ENCODE measurements around the gene FBXO24. TPM values are rescaled to one million over a fixed set of nuclear protein-coding genes. Genes with fewer than 3 reads are reported as not detected.

FBXO24 gene
- total RNA-seq, 2 donors from 2014 or later: 1.3 to 3.0 TPM

GRCh38 chr7:100626530-100627237, 40.6 kb downstream of the FBXO24 start:
- Histone ChIP-seq H3K27ac (ENCODE audit: low read depth, low read length) (no peak overlapping the region), H3K4me1 (ENCODE audit: control insufficient read depth, insufficient read depth, low read length) (no peaks in the 10 kb centered on the region), H3K4me3 (ENCODE audit: low read length) (no peak overlapping the region), H3K27me3 (ENCODE audit: control insufficient read depth, insufficient read depth, low read length, poor library complexity, severe bottlenecking) (peaks cover 13% of the 10 kb centered on the region), H3K9ac (ENCODE audit: extremely low read depth, low read length, poor library complexity, severe bottlenecking) (no peak overlapping the region), H3K9me3 (ENCODE audit: control insufficient read depth, low read length) (no peaks in the 10 kb centered on the region), H3K36me3 (ENCODE audit: control insufficient read depth, insufficient read depth, low read length) (no peaks in the 10 kb centered on the region)
- no peaks in the 10 kb centered on the region for H3K36me3 Mint-ChIP-seq (ENCODE audit: low read depth)
- no peaks in the 10 kb centered on the region for H3K4me1 Mint-ChIP-seq
- TF ChIP-seq CTCF (conservative IDR thresholded peaks at IDR 0.05): no peak
- H3K27ac Mint-ChIP-seq: no peak overlapping the region
- H3K9me3 Mint-ChIP-seq: no peaks in the 10 kb centered on the region
- WGBS, 2 experiments (ENCODE audit: insufficient coverage in 1 of 2, insufficient read length in 1 of 2): 12 to 24% methylated on average over 3 to 37 of the region's 37 CpGs
- peak overlapping the region; percentile 31 for H3K4me3 Mint-ChIP-seq
- DNase-seq: peak; percentile 94
- peaks cover 36% of the 10 kb centered on the region for H3K27me3 Mint-ChIP-seq (ENCODE audit: insufficient read depth)

- Histone ChIP-seq H3K27ac (ENCODE audit: low read depth, low read length) (no peak overlapping the region), H3K4me1 (ENCODE audit: control insufficient read depth, insufficient read depth, low read length) (no peaks in the 10 kb centered on the region), H3K9ac (ENCODE audit: extremely low read depth, low read length, poor library complexity, severe bottlenecking) (no peak overlapping the region), H3K27me3 (ENCODE audit: control insufficient read depth, insufficient read depth, low read length, poor library complexity, severe bottlenecking) (peaks cover 18% of the 10 kb centered on the region), H3K4me3 (ENCODE audit: low read length) (no peak overlapping the region), H3K36me3 (ENCODE audit: control insufficient read depth, insufficient read depth, low read length) (no peaks in the 10 kb centered on the region), H3K9me3 (ENCODE audit: control insufficient read depth, low read length) (no peaks in the 10 kb centered on the region)
- Mint-ChIP-seq H3K9me3 (no peaks in the 10 kb centered on the region), H3K4me3 (no peak overlapping the region), H3K27ac (no peak overlapping the region), H3K36me3 (ENCODE audit: low read depth) (no peaks in the 10 kb centered on the region), H3K4me1 (no peaks in the 10 kb centered on the region), H3K27me3 (ENCODE audit: insufficient read depth) (peaks cover 41% of the 10 kb centered on the region)
- no peak for DNase-seq
- no peak for TF ChIP-seq CTCF (conservative IDR thresholded peaks at IDR 0.05)
- 91 to 97% methylated on average over 16 to 21 of the region's 21 CpGs for WGBS, 2 experiments (ENCODE audit: insufficient coverage in 1 of 2, insufficient read length in 1 of 2)
Measured at GRCh38 chr7:100627238-100627549, 41.1 kb downstream of the FBXO24 start.

- no peak overlapping the region for H3K27ac Mint-ChIP-seq
- no peak overlapping the region for H3K4me3 Mint-ChIP-seq
- no peak overlapping the region for H3K9ac ChIP-seq (ENCODE audit: extremely low read depth, low read length, poor library complexity, severe bottlenecking)
- H3K4me1 ChIP-seq (ENCODE audit: control insufficient read depth, insufficient read depth, low read length): no peaks in the 10 kb centered on the region
- 67 to 68% methylated on average over 10 to 11 of the region's 11 CpGs for WGBS, 2 experiments (ENCODE audit: insufficient coverage in 1 of 2, insufficient read length in 1 of 2)
- H3K4me1 Mint-ChIP-seq: peaks cover 3% of the 10 kb centered on the region
- H3K27ac ChIP-seq (ENCODE audit: low read depth, low read length): no peak overlapping the region
- peak; percentile 81 for TF ChIP-seq CTCF (conservative IDR thresholded peaks at IDR 0.05)
- no peaks in the 10 kb centered on the region for H3K9me3 Mint-ChIP-seq
- peak; percentile 94 for DNase-seq
- no peak overlapping the region for H3K4me3 ChIP-seq (ENCODE audit: low read length)
- no peaks in the 10 kb centered on the region for H3K36me3 ChIP-seq (ENCODE audit: control insufficient read depth, insufficient read depth, low read length)
- peaks cover 38% of the 10 kb centered on the region for H3K27me3 ChIP-seq (ENCODE audit: control insufficient read depth, insufficient read depth, low read length, poor library complexity, severe bottlenecking)
- H3K9me3 ChIP-seq (ENCODE audit: control insufficient read depth, low read length): no peaks in the 10 kb centered on the region
- H3K36me3 Mint-ChIP-seq (ENCODE audit: low read depth): no peaks in the 10 kb centered on the region
- peaks cover 59% of the 10 kb centered on the region for H3K27me3 Mint-ChIP-seq (ENCODE audit: insufficient read depth)
Measured at GRCh38 chr7:100629117-100629716, 43.1 kb downstream of the FBXO24 start.

All from endodermal cell (in vitro differentiated cells).